Measurements from ENCODE around the gene GHR.

Gene GHR

DNA sequence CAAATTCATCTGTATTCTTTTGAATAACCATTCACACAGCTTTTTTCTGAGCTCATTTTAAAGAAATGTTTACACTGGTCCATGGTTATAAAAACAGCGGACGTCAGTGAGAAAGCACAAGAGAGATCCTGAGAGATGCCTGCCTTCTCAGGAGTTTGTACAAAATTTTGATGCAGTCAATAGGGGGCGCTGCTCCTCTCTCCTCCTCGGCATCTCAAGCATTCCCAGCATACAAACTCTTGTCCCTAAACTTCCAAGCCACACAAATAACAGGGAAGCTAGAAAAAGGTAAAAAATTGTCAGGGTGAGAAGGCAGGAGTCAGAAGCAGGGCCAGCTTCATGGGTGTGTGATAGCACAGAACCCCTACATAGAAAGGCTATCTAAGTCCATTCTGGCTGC lies 322.2 kb downstream of the GHR start:
- DNase-seq = no peak

DNA sequence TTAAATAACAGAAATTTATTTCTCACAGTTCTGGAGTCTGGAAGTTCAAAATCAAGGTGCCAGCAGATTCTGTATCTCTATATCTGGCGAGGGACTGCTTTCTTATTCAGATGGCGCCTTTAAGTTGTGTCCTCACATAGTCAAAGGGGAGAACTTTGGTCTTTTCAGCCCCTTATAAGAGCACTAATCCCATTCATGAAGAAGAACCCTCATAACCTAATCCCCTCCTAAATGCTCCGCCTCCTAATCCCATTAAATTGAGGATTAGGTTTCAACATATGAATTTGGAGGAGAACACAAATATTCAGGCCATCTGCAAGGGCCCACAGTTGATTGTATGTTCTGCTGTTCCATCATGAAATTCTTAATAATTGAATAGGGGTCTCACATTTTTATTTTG lies 322.6 kb downstream of the GHR start:
- no peak for DNase-seq

DNA sequence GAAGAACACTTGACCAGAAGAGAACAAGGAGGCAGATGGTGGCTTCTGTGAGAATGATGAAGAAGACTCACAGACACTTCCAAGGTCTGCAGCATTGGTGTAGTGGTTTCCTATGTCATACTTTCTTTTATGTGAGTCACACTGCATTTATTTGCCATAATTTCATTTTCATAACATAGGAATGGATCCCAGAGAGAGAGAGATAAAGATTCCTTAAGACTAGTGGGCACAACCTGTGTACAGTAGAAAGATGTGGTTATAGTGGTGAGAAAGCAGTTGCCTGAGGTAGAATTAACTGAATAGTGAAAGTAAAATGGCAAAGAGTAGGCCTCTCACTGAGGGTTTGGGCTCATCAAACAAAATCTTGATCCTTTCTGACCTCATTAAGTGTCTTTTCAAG lies 325.8 kb downstream of the GHR start:
- DNase-seq = no peak

DNA sequence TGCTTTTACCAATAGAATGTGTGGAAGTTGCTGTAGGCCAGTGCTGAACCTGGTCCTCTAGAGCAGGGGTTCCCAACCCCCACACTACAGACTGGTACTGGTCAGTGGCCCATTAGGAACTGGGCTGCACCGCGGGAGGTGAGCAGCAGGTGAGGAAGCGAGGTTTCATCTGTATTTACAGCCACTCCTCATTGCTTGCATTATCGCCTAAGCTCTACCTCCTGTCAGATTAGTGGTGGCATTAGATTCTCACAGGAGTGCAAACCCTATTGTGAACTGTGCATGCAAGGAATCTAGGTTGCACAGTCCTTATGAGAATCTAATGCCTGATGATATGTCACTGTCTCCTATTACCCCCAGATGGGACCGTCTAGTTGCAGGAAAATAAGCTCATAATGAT lies 327.3 kb downstream of the GHR start:
- DNase-seq = no peak

DNA sequence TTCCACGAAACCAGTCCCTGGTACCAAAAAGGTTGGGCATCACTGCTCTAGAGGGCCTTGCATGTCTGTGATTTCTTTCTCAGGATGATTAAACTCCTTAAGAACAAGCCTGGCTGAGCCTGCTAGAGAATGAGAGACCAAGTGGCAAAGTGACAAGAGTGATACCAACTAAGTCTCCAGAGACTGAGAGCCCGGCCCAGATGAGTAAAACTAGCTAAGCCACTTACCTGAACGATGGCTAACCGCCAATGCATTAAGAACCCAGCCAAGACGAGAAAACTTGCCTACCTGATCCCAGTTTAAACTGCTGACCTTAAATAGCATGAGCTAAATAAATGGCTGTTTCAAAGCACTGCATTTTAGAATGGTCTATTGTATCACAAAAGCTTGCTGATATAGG lies 327.8 kb downstream of the GHR start:
- no peak for DNase-seq

DNA sequence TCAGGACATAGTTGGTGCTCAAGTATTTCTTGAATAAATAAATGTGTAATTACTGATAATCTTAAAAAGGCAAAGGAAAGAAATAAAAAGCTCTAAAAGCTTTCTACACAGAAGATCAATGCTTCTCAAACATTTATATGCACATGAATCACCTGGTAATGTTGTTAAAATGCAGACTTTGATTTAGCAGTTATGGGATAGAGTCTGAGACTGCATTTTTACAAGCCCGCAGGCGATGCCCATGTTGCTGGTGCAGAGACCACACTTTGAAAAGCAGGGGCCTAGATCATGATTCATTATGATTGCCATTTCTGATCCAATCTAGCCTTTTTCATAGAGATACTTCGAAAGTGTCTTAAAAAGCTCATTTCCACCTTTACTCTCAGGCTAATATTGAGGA lies 329.9 kb downstream of the GHR start:
- no peak for DNase-seq

- DNase-seq = no peak
Measured at GRCh38 chr5:42756606-42757601, 333.7 kb downstream of the GHR start, which contains the start of gene CCDC152. TSS of gene CCDC152 (plus strand) at chr5:42756818. CDS start at chr5:42759122, 2,304 bp downstream.

GRCh38 chr5:42759456-42759855 lies 336.2 kb downstream of the GHR start:
- DNase-seq = no peak

GRCh38 chr5:42760426-42760825 lies 337.2 kb downstream of the GHR start:
- no peak for DNase-seq

DNA sequence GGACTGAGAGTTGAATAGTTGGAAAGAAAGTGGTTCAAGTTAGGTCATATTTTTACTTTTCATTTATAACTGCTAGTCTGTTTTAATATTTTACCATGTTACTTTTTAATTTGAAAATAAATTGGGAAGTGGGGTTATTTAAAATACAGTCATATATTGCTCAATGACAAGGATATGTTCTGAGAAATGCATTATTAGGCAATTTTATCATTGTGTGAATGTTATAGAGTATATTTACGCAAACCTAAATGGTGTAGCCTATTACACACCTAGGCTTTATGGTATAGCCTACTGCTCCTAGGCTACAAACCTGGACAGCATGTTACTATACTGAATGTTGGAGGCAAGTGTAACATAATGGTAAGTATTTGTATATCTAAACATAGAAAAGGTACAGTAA lies 338.6 kb downstream of the GHR start:
- no peak for DNase-seq

GRCh38 chr5:42767491-42768105 lies 344.4 kb downstream of the GHR start:
- no peak for DNase-seq

DNA sequence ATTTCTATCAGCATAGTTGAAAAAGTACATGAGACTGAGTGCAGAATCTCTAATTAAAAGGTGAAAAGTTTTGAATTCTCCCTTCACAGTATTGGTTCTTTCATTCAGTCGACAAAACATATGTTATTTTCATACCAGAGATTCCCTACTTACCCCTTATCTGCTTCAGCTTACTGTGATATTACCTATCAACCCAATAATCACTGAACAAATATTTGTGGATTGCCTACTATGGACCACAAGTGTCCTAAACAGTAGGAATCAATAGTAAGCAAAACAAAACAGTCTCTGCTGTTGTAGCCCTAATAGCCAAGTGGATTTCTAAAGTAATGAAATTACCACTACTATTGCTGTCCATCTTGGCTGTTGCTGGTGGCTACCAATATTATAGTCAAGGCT lies 344.9 kb downstream of the GHR start:
- DNase-seq = no peak

DNA sequence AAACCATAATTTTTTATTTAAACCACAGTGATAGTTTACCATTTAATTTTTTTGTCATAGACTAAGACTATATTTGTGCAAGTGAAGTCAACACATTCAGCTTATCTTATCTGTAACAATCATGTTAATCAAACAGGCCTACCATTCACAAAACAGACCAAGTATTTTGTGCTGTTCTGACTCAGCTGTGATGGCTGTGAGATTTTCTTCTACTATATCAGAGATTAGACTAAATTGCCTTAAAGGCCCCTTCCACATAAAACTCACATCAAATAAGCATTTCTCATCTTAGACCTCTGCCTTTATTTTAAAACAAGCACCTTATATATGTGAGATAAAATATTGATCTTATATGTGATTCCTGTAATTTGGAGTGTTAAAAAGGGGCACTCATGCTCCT lies 346.8 kb downstream of the GHR start:
- DNase-seq = no peak

Data from activated CD4-positive, CD25-positive, alpha-beta regulatory T cell treated with anti-CD3 and anti-CD28 coated beads, Interleukin-2, amount 50 U/mL, for 72 hours (primary cell).